HepG2 (cell line): ENCODE data around the gene KIF2C. TPM values are rescaled to one million over a fixed set of nuclear protein-coding genes. Genes with fewer than 3 reads are reported as not detected.

Experiments
- HNRNPH1 ChIP-seq: fragments of 200-400 bp; formaldehyde crosslinking; optimal IDR thresholded peaks from 2 replicates; pipeline ENCODE3; 2017; ENCODE audit warnings: mild to moderate bottlenecking, low read depth, low read length
- JUNB ChIP-seq: sonication (generic); formaldehyde crosslinking; IDR thresholded peaks from 2 replicates; pipeline ENCODE4 v1.8.0; 2022; ENCODE audit warnings: missing genetic modification reagents, mild to moderate bottlenecking, borderline replicate concordance
- KIAA2018 ChIP-seq: sonication (generic); formaldehyde crosslinking; IDR thresholded peaks from 2 replicates; pipeline ENCODE4 v1.5.0; 2020; ENCODE audit warnings: mild to moderate bottlenecking, missing genetic modification reagents, borderline replicate concordance
- PHF20 ChIP-seq: sonication (generic); formaldehyde crosslinking; IDR thresholded peaks from 2 replicates; pipeline ENCODE4 v1.5.0; 2020; ENCODE audit warnings: mild to moderate bottlenecking, missing genetic modification reagents
- RBFOX2 ChIP-seq: fragments of 200-400 bp; formaldehyde crosslinking; IDR thresholded peaks from 2 replicates; pipeline ENCODE4 v1.6.1; 2017; ENCODE audit warnings: low read depth, mild to moderate bottlenecking, low read length
- SPEN ChIP-seq: sonication (generic); formaldehyde crosslinking; IDR thresholded peaks from 2 replicates; pipeline ENCODE4 v1.5.1; 2020; ENCODE audit warnings: low read depth, mild to moderate bottlenecking, missing genetic modification reagents
- ZBTB25 ChIP-seq: IDR thresholded peaks from 2 replicates; pipeline ENCODE4 v1.6.1; 2018; ENCODE audit warnings: missing genetic modification reagents
- ZFP62 ChIP-seq: sonication (generic); formaldehyde crosslinking; IDR thresholded peaks from 2 replicates; pipeline ENCODE4 v1.4.0; 2020; ENCODE audit warnings: missing genetic modification reagents
- ZNF484 ChIP-seq: sonication (generic); formaldehyde crosslinking; IDR thresholded peaks from 2 replicates; pipeline ENCODE4 v1.5.1; 2020; ENCODE audit warnings: mild to moderate bottlenecking, low read depth, missing genetic modification reagents, borderline replicate concordance
- ZNF615 ChIP-seq: sonication (generic); formaldehyde crosslinking; IDR thresholded peaks from 2 replicates; pipeline ENCODE4 v1.5.0; 2020; ENCODE audit warnings: mild to moderate bottlenecking, missing genetic modification reagents, borderline replicate concordance
- polyA plus RNA-seq, 8 experiments: library from polyadenylated mRNA; depleted of rRNA in 3 of 8; stranded (reverse) in 7 of 8; unstranded in 1 of 8; fragments of >200 nt; fragmentation: Illumina TruSeq in 4 of 8; extraction: Trizol in 4 of 8; gene quantifications; 2 replicates each; pipeline versions ENCODE4 v1.2.1 to v1.2.3, GENCODE V29; 2011 to 2016; ENCODE audit warnings: low read depth in 4 of 8, missing spikeins in 1 of 8, mixed read lengths in 1 of 8; ENCODE audit not compliant: insufficient read depth in 1 of 8
- total RNA-seq, 5 experiments: library from RNA; depleted of rRNA; stranded (reverse); fragments of >200 nt; fragmentation: Illumina TruSeq; extraction: Trizol; gene quantifications; 2 replicates each; pipeline ENCODE4 v1.2.3, GENCODE V29; 2016; ENCODE audit warnings: low read depth in 1 of 5
- TF ChIP-seq, protein P1 (sequence below): sonication (generic); formaldehyde crosslinking; IDR thresholded peaks from 2 replicates; pipeline ENCODE4 v1.4.0; 2020; ENCODE audit warnings: mild to moderate bottlenecking, missing genetic modification reagents, borderline replicate concordance
- TF ChIP-seq, protein P2 (sequence below): sonication (generic); formaldehyde crosslinking; IDR thresholded peaks from 2 replicates; pipeline ENCODE4 v1.9.0; 2021; ENCODE audit warnings: missing genetic modification reagents, mild to moderate bottlenecking, borderline replicate concordance

KIF2C gene
- total and polyA plus RNA-seq, 2 of the 13 experiments (the other 11 are each of a cell fraction or from before 2014, with no cell fraction given): 29.7 to 53.7 TPM

GRCh38 chr1:44808938-44809917 lies 69.6 kb downstream of the KIF2C start (continued):
- no peak for TF ChIP-seq ZNF615
- TF ChIP-seq, protein P1, sequence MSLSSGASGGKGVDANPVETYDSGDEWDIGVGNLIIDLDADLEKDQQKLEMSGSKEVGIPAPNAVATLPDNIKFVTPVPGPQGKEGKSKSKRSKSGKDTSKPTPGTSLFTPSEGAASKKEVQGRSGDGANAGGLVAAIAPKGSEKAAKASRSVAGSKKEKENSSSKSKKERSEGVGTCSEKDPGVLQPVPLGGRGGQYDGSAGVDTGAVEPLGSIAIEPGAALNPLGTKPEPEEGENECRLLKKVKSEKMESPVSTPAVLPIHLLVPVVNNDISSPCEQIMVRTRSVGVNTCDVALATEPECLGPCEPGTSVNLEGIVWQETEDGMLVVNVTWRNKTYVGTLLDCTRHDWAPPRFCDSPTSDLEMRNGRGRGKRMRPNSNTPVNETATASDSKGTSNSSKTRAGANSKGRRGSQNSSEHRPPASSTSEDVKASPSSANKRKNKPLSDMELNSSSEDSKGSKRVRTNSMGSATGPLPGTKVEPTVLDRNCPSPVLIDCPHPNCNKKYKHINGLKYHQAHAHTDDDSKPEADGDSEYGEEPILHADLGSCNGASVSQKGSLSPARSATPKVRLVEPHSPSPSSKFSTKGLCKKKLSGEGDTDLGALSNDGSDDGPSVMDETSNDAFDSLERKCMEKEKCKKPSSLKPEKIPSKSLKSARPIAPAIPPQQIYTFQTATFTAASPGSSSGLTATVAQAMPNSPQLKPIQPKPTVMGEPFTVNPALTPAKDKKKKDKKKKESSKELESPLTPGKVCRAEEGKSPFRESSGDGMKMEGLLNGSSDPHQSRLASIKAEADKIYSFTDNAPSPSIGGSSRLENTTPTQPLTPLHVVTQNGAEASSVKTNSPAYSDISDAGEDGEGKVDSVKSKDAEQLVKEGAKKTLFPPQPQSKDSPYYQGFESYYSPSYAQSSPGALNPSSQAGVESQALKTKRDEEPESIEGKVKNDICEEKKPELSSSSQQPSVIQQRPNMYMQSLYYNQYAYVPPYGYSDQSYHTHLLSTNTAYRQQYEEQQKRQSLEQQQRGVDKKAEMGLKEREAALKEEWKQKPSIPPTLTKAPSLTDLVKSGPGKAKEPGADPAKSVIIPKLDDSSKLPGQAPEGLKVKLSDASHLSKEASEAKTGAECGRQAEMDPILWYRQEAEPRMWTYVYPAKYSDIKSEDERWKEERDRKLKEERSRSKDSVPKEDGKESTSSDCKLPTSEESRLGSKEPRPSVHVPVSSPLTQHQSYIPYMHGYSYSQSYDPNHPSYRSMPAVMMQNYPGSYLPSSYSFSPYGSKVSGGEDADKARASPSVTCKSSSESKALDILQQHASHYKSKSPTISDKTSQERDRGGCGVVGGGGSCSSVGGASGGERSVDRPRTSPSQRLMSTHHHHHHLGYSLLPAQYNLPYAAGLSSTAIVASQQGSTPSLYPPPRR: no peak
- no peak for TF ChIP-seq JUNB (CRISPR knock-in tag)
- no peak for TF ChIP-seq PHF20 (CRISPR knock-in tag)
- TF ChIP-seq ZFP62 (CRISPR knock-in tag): no peak
- TF ChIP-seq KIAA2018: no peak
- TF ChIP-seq SPEN (CRISPR knock-in tag): no peak
- TF ChIP-seq ZBTB25 (CRISPR knock-in tag): no peak
- TF ChIP-seq, protein P2, sequence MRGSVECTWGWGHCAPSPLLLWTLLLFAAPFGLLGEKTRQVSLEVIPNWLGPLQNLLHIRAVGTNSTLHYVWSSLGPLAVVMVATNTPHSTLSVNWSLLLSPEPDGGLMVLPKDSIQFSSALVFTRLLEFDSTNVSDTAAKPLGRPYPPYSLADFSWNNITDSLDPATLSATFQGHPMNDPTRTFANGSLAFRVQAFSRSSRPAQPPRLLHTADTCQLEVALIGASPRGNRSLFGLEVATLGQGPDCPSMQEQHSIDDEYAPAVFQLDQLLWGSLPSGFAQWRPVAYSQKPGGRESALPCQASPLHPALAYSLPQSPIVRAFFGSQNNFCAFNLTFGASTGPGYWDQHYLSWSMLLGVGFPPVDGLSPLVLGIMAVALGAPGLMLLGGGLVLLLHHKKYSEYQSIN (CRISPR knock-in tag): no peak
- no peak for TF ChIP-seq RBFOX2
- TF ChIP-seq ZNF484 (CRISPR knock-in tag): no peak
- TF ChIP-seq HNRNPH1: no peak
